ENCODE results near the gene ASIC2.

GRCh38 chr17:33084755-33085154 lies 208.3 kb downstream of the ASIC2 start:
- TF ChIP-seq FOSL1 (IDR thresholded peaks at IDR 0.05; ENCODE audit: low read depth), result no peak
- TF ChIP-seq POLR2A (IDR thresholded peaks at IDR 0.05; ENCODE audit: borderline replicate concordance, extremely low read depth, insufficient read depth, insufficient read length), result no peak
- TF ChIP-seq CTCF (IDR thresholded peaks at IDR 0.05 in 2 of 3, conservative IDR thresholded peaks at IDR 0.05 in 1 of 3; ENCODE audit: borderline replicate concordance in 1 of 3, insufficient read depth in 1 of 3, low read depth in 2 of 3, low read length in 2 of 3), result no peak
- TF ChIP-seq JUND (IDR thresholded peaks at IDR 0.05), result no peak
- TF ChIP-seq SP1 (IDR thresholded peaks at IDR 0.05; ENCODE audit: low read depth), result no peak
- TF ChIP-seq EZH2phosphoT487 (IDR thresholded peaks at IDR 0.05; ENCODE audit: borderline replicate concordance), result no peak
